HEK293 (cell line): ENCODE measurements around the gene ARHGDIB.

Experiments
- BCL11A ChIP-seq: fragments of 450-650 bp; formaldehyde crosslinking; IDR thresholded peaks from 2 replicates; pipeline ENCODE4 v1.5.1; 2016; ENCODE audit warnings: low read depth, missing biosample characterization, missing genetic modification characterization
- CTCF ChIP-seq: fragments of 450-650 bp; formaldehyde crosslinking; IDR thresholded peaks from 2 replicates; pipeline ENCODE4 v1.5.1; 2016; ENCODE audit warnings: missing biosample characterization, missing genetic modification characterization
- KLF10 ChIP-seq: fragments of 450-650 bp; IDR thresholded peaks from 2 replicates; pipeline ENCODE4 v1.5.1; 2018; ENCODE audit warnings: missing biosample characterization, mild to moderate bottlenecking, missing genetic modification characterization
- YY1 ChIP-seq: fragments of 450-650 bp; formaldehyde crosslinking; IDR thresholded peaks from 2 replicates; pipeline ENCODE4 v1.5.1; 2018; ENCODE audit warnings: missing biosample characterization, missing genetic modification characterization
- ZBTB48 ChIP-seq: fragments of 450-650 bp; formaldehyde crosslinking; IDR thresholded peaks from 2 replicates; pipeline ENCODE4 v1.5.1; 2016; ENCODE audit warnings: missing biosample characterization, missing genetic modification characterization
- ZBTB8A ChIP-seq: fragments of 450-650 bp; formaldehyde crosslinking; IDR thresholded peaks from 2 replicates; pipeline ENCODE4 v1.5.1; 2016; ENCODE audit warnings: missing biosample characterization, missing genetic modification characterization
- ZNF121 ChIP-seq: fragments of 450-650 bp; formaldehyde crosslinking; IDR thresholded peaks from 2 replicates; pipeline ENCODE4 v1.5.1; 2016; ENCODE audit warnings: missing biosample characterization, missing genetic modification characterization
- ZNF214 ChIP-seq: fragments of 450-650 bp; formaldehyde crosslinking; IDR thresholded peaks from 2 replicates; pipeline ENCODE4 v1.5.1; 2017; ENCODE audit warnings: missing biosample characterization, mild to moderate bottlenecking, missing genetic modification characterization, borderline replicate concordance
- ZNF473 ChIP-seq: fragments of 450-650 bp; formaldehyde crosslinking; IDR thresholded peaks from 2 replicates; pipeline ENCODE4 v1.5.1; 2017; ENCODE audit warnings: missing biosample characterization, missing genetic modification characterization
- ZNF785 ChIP-seq: fragments of 450-650 bp; formaldehyde crosslinking; IDR thresholded peaks from 2 replicates; pipeline ENCODE4 v1.5.1; 2016; ENCODE audit warnings: missing biosample characterization, missing genetic modification characterization
- TF ChIP-seq, protein P1 (sequence below): fragments of 450-650 bp; formaldehyde crosslinking; IDR thresholded peaks from 2 replicates; pipeline ENCODE4 v1.5.1; 2016; ENCODE audit warnings: missing biosample characterization, missing genetic modification characterization

DNA sequence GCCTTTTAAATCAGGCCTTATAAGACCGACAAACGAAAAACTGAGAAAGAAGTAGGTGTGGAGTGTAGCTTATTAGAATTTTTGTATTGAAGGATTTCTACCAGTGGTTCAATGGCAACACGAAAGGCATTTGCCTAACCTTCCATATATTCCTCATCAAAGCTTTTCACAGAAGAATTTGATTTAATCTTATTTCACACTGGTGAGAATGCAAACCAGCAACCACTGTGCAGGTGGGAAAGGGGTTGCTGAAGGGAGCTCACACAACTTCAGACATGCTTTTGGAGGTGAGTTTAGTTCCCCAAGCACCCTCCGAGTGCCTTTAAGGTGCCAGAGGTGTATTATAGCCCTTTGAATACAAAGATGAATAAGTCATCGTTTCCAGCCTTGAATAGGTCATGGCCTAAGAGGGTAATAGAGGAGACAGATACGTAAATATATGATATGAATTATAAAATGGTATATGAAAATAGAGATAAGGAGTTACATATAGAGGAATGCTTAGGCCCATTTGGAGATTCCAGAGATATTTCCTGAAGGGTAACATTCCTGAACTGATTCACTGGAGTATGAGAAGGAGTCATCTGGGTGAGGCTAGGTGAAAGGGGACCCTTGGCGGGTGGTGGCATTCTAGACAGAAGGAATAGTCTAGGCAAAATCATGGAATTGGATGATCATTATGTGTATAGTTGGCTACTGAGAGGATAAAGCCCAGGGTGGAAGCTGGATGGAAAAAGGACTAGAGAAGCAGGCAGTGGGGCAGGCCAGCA is 29.4 kb downstream of the ARHGDIB start:
- TF ChIP-seq ZBTB48 (tag by site-specific recombination) (no peak), CTCF (tag by site-specific recombination) (no peak), YY1 (tag by site-specific recombination) (no peak), KLF10 (tag by site-specific recombination) (no peak), ZNF214 (tag by site-specific recombination) (no peak), ZBTB8A (tag by site-specific recombination) (no peak), BCL11A (tag by site-specific recombination) (no peak), ZNF785 (tag by site-specific recombination) (no peak), ZNF121 (tag by site-specific recombination) (no peak), ZNF473 (no peak)
- TF ChIP-seq, protein P1, sequence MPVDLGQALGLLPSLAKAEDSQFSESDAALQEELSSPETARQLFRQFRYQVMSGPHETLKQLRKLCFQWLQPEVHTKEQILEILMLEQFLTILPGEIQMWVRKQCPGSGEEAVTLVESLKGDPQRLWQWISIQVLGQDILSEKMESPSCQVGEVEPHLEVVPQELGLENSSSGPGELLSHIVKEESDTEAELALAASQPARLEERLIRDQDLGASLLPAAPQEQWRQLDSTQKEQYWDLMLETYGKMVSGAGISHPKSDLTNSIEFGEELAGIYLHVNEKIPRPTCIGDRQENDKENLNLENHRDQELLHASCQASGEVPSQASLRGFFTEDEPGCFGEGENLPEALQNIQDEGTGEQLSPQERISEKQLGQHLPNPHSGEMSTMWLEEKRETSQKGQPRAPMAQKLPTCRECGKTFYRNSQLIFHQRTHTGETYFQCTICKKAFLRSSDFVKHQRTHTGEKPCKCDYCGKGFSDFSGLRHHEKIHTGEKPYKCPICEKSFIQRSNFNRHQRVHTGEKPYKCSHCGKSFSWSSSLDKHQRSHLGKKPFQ (tag by site-specific recombination) = no peak
